Measurements from ENCODE around the gene KIF5A. TPM values are rescaled to one million over a fixed set of nuclear protein-coding genes. Genes with fewer than 3 reads are reported as not detected.

Gene KIF5A
- total RNA-seq, 2 donors from 2014 or later = 2.3 to 4.5 TPM

DNA sequence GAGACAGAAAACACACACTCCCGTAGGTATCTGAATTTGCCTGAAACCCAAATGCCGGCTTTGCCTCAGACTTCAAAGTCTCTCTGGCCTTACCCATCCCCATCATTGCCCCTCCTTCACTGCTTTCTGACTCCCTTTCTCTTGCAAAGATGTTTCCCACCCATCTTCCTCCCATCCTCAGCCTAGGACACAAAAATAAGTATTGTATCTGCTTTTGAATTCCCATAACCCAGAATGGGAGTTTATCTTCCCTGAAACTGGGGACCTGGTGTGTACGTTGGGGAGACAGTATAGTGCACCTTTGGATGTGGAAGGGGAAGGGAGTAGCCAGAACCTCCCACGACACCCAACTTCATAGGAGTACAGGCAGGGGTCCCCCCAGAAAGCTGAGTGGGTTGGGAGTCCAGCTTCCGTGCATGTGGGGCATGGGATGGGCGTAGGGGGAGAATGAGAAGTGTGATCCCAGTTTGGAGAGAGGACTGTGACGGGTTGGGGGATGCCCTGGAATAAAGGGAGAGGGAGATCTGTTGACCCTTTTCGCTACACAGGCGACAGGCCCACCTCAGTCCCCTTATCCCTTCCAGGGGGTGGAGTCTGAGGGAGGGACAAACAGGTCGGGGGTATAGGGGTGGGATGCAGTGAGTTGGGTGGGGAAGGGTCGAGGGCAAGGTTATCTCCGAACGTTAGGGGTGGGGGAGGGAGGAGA lies 488 bp upstream of the KIF5A start:
- no peak overlapping the region for H3K9ac ChIP-seq (ENCODE audit: extremely low read depth, low read length, poor library complexity, severe bottlenecking)
- peaks cover 4% of the 10 kb centered on the region for H3K4me1 ChIP-seq (ENCODE audit: control insufficient read depth, insufficient read depth, low read length)
- peak overlapping the region; percentile 70 for H3K4me3 Mint-ChIP-seq
- peaks cover 12% of the 10 kb centered on the region for H3K36me3 ChIP-seq (ENCODE audit: control insufficient read depth, insufficient read depth, low read length)
- H3K9me3 Mint-ChIP-seq = no peaks in the 10 kb centered on the region
- H3K27me3 ChIP-seq (ENCODE audit: control insufficient read depth, insufficient read depth, low read length, poor library complexity, severe bottlenecking) = peaks cover 32% of the 10 kb centered on the region
- H3K27ac Mint-ChIP-seq = no peak overlapping the region
- peaks cover 23% of the 10 kb centered on the region for H3K4me1 Mint-ChIP-seq
- TF ChIP-seq, protein P1, sequence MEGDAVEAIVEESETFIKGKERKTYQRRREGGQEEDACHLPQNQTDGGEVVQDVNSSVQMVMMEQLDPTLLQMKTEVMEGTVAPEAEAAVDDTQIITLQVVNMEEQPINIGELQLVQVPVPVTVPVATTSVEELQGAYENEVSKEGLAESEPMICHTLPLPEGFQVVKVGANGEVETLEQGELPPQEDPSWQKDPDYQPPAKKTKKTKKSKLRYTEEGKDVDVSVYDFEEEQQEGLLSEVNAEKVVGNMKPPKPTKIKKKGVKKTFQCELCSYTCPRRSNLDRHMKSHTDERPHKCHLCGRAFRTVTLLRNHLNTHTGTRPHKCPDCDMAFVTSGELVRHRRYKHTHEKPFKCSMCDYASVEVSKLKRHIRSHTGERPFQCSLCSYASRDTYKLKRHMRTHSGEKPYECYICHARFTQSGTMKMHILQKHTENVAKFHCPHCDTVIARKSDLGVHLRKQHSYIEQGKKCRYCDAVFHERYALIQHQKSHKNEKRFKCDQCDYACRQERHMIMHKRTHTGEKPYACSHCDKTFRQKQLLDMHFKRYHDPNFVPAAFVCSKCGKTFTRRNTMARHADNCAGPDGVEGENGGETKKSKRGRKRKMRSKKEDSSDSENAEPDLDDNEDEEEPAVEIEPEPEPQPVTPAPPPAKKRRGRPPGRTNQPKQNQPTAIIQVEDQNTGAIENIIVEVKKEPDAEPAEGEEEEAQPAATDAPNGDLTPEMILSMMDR (conservative IDR thresholded peaks at IDR 0.05) = no peak
- H3K36me3 Mint-ChIP-seq (ENCODE audit: low read depth) = peaks cover 2% of the 10 kb centered on the region
- no peaks in the 10 kb centered on the region for H3K9me3 ChIP-seq (ENCODE audit: control insufficient read depth, low read length)
- peaks cover 38% of the 10 kb centered on the region for H3K27me3 Mint-ChIP-seq (ENCODE audit: insufficient read depth)
- DNase-seq = peak; percentile 49
- peak overlapping the region; percentile 81 for H3K4me3 ChIP-seq (ENCODE audit: low read length)
- no peak overlapping the region for H3K27ac ChIP-seq (ENCODE audit: low read depth, low read length)
- 38 to 48% methylated on average over 4 to 13 of the region's 13 CpGs for WGBS, 2 experiments (ENCODE audit: insufficient coverage in 1 of 2, insufficient read length in 1 of 2)

DNA sequence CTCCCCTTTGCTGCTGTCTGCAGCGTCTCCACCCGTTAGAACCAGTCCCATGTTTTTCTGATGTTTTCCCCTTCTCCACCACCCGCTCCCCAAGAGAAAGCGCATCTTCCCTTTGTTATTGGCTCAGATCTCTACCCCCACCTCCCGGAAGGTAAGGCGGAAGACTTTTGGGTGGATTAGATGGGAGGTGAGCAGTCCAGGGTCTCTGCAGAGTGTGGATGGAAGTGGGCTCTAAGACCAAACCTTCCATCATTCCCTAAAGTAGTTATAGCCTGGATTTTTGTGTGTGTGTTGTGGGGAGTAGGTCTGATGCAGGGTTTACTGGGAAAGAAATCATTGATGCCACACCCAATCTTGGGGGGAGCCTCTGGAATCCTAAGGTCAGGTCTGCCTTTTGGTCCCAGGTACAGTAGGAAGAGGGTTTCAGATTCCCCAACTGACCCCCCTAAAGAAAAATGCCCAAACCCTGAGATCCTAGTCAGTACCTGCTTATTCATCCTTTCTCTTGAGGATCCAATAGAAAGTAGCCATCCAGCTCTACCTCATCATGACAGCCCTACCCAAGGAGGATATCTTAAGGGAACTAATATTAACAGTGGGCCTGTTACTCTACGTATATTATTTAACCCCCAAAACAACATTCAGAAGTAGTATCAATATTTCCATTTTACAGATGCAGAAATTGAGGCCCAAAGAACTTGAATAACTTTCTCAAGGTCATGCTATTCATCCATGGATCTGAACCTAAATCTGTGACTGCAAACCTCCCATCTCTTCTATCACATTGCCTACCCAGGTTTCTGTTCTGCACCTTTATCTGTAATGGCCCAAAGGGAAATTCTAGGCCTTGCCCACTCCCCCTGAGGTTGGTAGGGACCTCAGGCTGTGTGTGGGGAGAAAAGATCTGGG lies 1.1 kb downstream of the KIF5A start:
- Mint-ChIP-seq H3K9me3 (no peaks in the 10 kb centered on the region), H3K4me1 (peaks cover 20% of the 10 kb centered on the region), H3K4me3 (peak overlapping the region; percentile 70), H3K27ac (no peak overlapping the region), H3K27me3 (ENCODE audit: insufficient read depth) (peaks cover 38% of the 10 kb centered on the region), H3K36me3 (ENCODE audit: low read depth) (no peaks in the 10 kb centered on the region)
- Histone ChIP-seq H3K9me3 (ENCODE audit: control insufficient read depth, low read length) (no peaks in the 10 kb centered on the region), H3K27ac (ENCODE audit: low read depth, low read length) (no peak overlapping the region), H3K36me3 (ENCODE audit: control insufficient read depth, insufficient read depth, low read length) (no peaks in the 10 kb centered on the region), H3K4me3 (ENCODE audit: low read length) (peak overlapping the region; percentile 81), H3K27me3 (ENCODE audit: control insufficient read depth, insufficient read depth, low read length, poor library complexity, severe bottlenecking) (peaks cover 32% of the 10 kb centered on the region), H3K9ac (ENCODE audit: extremely low read depth, low read length, poor library complexity, severe bottlenecking) (no peak overlapping the region), H3K4me1 (ENCODE audit: control insufficient read depth, insufficient read depth, low read length) (peaks cover 4% of the 10 kb centered on the region)
- 42 to 86% methylated on average over 1 to 5 of the region's 7 CpGs for WGBS, 2 experiments (ENCODE audit: insufficient coverage in 1 of 2, insufficient read length in 1 of 2)
- TF ChIP-seq, protein P1 (conservative IDR thresholded peaks at IDR 0.05) = no peak
- DNase-seq = no peak

DNA sequence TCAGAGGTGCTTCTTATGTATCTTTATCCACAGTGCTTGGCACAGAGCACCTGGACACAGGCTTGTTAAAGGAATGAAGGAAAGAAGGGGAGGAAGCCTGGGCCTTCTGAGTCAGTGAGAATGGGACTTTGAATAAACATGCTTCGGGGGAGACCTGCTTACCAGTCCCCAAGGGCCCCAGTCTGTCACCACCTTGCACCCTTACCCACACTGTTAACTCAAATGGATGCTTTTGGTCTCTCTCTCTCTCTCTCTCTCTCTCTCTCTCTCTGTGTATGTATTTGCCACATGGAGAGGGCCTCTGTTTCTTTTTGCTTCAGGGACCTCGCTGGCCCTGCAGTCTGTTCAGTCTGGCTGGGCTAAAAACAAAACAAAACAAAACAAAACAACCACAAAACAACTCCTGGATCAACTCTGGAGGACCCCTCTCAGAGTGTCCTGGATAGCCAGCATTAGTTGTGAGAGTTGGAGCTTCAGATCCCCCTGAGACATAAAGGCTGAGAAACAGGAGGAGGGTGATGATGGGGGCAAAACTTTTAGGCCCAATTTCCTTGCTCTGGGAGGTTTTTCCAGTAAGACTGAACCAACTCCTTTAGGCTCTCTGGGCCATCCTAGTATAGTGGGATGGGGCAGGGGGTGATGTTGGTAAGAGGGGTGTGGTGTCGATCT lies 1.9 kb downstream of the KIF5A start:
- H3K27ac ChIP-seq (ENCODE audit: low read depth, low read length) = no peak overlapping the region
- peaks cover 14% of the 10 kb centered on the region for H3K4me1 Mint-ChIP-seq

More for the DNA sequence above, 1.9 kb downstream of the KIF5A start:
- Mint-ChIP-seq H3K27me3 (ENCODE audit: insufficient read depth) (peaks cover 38% of the 10 kb centered on the region), H3K9me3 (no peaks in the 10 kb centered on the region), H3K27ac (no peak overlapping the region), H3K4me3 (no peak overlapping the region), H3K36me3 (ENCODE audit: low read depth) (no peaks in the 10 kb centered on the region)
- Histone ChIP-seq H3K4me1 (ENCODE audit: control insufficient read depth, insufficient read depth, low read length) (no peaks in the 10 kb centered on the region), H3K4me3 (ENCODE audit: low read length) (no peak overlapping the region), H3K9ac (ENCODE audit: extremely low read depth, low read length, poor library complexity, severe bottlenecking) (no peak overlapping the region), H3K27me3 (ENCODE audit: control insufficient read depth, insufficient read depth, low read length, poor library complexity, severe bottlenecking) (peaks cover 32% of the 10 kb centered on the region), H3K36me3 (ENCODE audit: control insufficient read depth, insufficient read depth, low read length) (no peaks in the 10 kb centered on the region), H3K9me3 (ENCODE audit: control insufficient read depth, low read length) (no peaks in the 10 kb centered on the region)
- no peak for DNase-seq
- 38 to 78% methylated on average over 1 to 3 of the region's 3 CpGs for WGBS, 2 experiments (ENCODE audit: insufficient coverage in 1 of 2, insufficient read length in 1 of 2)
- TF ChIP-seq, protein P1 (conservative IDR thresholded peaks at IDR 0.05) = no peak

All from endodermal cell (in vitro differentiated cells).